Loucy (cell line): Measurements from ENCODE around the gene IFNAR2.

Experiments
- CTCF ChIP-seq: fragments of 200-600 bp; sonication (generic); conservative IDR thresholded peaks from 2 replicates; pipeline ENCODE4 v1.5.1; 2014; ENCODE audit warnings: mild to moderate bottlenecking, antibody characterized with exemption, low read length
- EZH2phosphoT487 ChIP-seq: fragments of 200-600 bp; IDR thresholded peaks from 2 replicates; pipeline ENCODE4 v1.6.1; 2018; ENCODE audit warnings: antibody characterized with exemption, mild to moderate bottlenecking, moderate library complexity, borderline replicate concordance

GRCh38 chr21:33205476-33205875, 24.3 kb upstream of the IFNAR2 start:
- TF ChIP-seq CTCF (peak; percentile 51), EZH2phosphoT487 (no peak)
